ENCODE results near the gene RALB. TPM values are rescaled to one million over a fixed set of nuclear protein-coding genes. Genes with fewer than 3 reads are reported as not detected.

RALB gene
- 52.8 TPM for total RNA-seq

- DNase-seq (ENCODE audit: low spot score), result peak; percentile 100
- intact Hi-C loops (cut with DNase I), result no loop called here
- ATAC-seq, result peak; percentile 98
Observed at GRCh38 chr2:120252225-120253020, at the start of gene RALB. TSS of gene RALB (plus strand) at chr2:120252852. CDS start at chr2:120278665, 25,813 bp downstream.

GRCh38 chr2:120203251-120204021 lies 49.2 kb upstream of the RALB start:
- intact Hi-C loops (cut with DNase I), result no loop called here
- DNase-seq (ENCODE audit: low spot score) (no peak), ATAC-seq (peak; percentile 55)

- ATAC-seq, result peak; percentile 23
- no peak for DNase-seq (ENCODE audit: low spot score)
- intact Hi-C loops (cut with DNase I), result no loop called here
Observed at GRCh38 chr2:120204022-120204405, 48.6 kb upstream of the RALB start.

DNA sequence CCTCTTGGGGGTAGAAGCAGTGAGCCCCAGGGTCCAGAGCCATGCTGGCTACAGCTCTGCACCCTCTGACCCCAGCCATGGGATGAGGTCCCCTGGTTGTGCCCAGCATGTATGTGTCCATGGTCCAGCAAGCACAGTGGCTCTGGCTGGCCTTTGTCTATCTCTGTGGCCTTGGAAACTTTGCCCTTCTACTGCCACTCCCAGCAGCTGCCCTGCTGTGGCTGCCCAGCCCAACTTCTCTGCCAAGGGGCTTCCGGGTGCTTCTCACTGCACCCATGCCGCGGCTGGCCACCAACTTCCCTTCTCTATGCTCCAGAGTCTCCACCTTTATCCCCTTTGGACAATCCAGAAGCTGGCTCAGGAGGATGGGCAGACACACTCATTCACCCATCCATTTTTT lies 48.2 kb upstream of the RALB start:
- ATAC-seq (no peak), DNase-seq (ENCODE audit: low spot score) (no peak)
- intact Hi-C loops (cut with DNase I), result no loop called here

- intact Hi-C loops (cut with DNase I), result no loop called here
- ATAC-seq, result no peak
- no peak for DNase-seq (ENCODE audit: low spot score)
Observed at GRCh38 chr2:120204945-120205670, 47.5 kb upstream of the RALB start.

DNA sequence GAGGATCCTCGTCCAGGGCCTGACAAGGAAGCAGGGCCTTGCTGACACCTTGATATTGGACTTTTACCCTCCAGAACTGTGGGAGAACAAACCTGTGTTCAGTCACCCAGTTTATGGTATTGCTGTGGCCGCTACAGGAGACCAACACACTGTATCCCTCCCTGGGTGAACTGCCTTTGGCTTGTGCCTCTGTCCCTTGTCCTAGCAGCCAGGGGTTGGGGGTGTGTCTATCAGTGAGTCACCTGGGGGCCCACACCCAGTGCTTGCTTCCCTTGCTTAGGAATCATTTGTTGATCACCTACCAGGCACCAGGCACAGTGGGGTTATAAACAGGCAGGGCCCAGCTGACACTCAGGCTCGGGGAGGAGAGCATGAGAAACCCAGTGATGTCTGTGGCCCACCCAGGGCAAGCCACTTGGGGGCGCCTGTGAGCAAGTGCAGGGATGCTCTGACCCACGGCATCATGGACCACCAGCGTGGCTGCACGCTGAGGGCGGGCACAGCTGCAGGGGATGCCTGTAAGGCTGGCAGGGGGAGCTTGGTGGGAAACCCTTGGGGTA lies 46.5 kb upstream of the RALB start:
- DNase-seq (ENCODE audit: low spot score) (no peak), ATAC-seq (no peak)
- intact Hi-C loops (cut with DNase I), result no loop called here

DNA sequence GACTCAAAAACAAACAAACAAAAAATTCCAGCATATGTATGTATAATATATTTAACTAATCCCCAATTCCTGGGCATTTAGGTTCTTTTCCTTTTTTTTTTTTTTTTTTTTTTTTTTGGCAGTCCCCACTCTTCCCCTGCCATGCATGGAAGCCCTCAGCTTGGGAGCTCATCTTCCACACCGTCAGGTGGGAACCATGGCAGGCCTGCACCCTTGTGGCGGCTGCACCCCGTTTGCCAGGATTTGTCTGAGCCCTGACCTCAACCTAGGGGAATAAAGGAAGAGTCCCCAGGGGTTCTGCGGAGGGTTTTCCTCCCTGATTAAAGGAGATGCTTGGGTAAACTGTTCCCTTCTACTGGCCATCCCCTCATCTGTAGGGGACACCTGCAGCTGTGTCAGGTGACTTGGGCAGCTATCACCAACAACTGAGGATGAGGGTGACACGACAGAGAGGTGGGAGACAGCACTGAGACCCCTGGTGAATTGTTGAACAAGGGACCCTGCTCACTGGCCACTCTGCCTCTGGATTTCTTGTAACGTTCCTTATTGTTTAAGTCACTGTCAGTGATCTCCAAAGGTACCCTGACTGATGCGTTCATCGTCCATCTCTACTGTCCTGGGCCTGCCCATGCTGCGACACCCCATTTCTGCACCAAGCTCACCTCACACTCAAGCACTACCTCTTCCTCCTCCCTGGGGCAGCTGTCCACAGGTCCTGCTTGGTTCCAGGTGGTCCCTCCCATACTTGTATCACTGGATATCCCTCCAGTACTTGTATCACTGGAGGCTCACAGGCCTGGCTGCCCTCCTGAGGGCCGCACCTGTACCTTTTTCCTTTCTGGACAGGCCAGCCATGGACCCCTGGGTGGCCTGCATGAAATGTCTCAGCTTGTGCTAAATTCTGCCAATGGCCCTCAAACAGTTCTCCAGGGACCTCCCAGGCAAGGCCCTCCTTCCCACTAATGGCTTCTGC lies 44.0 kb upstream of the RALB start:
- ATAC-seq (no peak), DNase-seq (ENCODE audit: low spot score) (no peak)
- intact Hi-C loops (cut with DNase I), result no loop called here

DNA sequence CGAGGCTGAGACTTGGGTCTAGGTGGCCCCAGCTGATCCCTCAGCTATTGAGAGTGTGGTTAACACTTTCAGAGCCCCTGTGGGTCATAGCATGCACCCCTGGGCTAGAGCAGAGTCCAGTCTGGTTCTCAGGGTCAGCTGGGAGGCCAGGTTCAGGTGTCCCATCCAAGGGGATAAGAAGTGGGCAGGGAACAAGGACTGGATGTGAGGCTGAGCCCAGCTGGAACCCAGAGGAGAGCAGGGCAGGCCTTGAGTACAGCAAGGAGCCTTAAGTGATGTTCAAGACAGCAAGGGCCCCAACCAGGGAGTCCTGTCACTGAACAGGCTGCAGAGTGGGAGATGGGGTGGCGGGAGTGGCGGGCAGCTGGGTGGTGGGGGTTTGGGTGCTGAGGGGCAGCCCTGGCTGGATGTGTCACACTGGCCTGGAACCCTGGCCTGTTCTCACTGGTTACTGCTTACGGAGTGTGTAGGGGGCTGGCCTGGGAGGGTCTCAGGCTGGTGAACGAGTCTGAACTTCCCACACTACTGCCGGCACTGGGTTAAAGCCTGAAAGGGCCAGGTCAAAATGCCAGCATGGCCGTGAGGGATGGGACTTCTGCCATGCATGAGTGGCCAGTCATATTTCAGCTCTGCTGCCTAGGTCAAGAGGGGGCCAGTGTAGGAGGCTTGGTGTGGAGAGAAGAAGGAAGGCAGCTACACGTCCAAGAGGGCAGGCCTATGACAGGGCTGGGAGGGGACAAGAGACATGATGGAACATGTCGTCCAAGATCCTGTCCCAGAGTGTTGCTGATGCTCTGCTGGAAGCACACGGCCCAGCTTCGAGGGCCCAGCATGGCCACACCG lies 43.0 kb upstream of the RALB start:
- no peak for ATAC-seq
- DNase-seq (ENCODE audit: low spot score), result no peak
- intact Hi-C loops (cut with DNase I), result loop anchor here (5.0 kb wide), 1 partner anchor 1622 kb away; no protein-coding TSS in a partner anchor

DNA sequence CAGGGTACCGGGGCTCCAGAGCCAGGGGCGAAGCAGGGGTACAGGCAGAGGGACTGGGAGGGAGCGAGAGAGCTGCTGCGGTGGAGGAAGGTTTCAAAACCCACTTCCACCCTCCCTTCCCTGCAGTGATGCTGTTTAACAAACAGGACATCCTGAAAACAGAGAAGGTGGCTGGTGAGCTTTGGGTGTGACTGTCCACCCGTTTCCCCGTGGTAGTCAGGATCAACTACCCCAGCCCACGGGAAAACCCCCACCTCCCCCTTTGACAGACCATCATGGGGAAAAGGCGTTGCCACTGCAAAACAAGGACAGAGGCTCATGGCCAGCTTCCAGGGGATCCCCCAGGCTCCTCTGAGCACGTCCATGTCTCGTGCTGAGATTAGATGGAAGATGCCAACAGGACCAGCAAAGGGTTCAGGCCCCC lies 42.4 kb upstream of the RALB start:
- no peak for ATAC-seq
- intact Hi-C loops (cut with DNase I), result loop anchor here (5.0 kb wide), 1 partner anchor 1623 kb away; no protein-coding TSS in a partner anchor
- no peak for DNase-seq (ENCODE audit: low spot score)

GRCh38 chr2:120218181-120218580 lies 34.5 kb upstream of the RALB start:
- ATAC-seq (no peak), DNase-seq (ENCODE audit: low spot score) (no peak)
- intact Hi-C loops (cut with DNase I), result no loop called here

GRCh38 chr2:120219291-120219690 lies 33.4 kb upstream of the RALB start:
- ATAC-seq (no peak), DNase-seq (ENCODE audit: low spot score) (no peak)
- intact Hi-C loops (cut with DNase I), result no loop called here

DNA sequence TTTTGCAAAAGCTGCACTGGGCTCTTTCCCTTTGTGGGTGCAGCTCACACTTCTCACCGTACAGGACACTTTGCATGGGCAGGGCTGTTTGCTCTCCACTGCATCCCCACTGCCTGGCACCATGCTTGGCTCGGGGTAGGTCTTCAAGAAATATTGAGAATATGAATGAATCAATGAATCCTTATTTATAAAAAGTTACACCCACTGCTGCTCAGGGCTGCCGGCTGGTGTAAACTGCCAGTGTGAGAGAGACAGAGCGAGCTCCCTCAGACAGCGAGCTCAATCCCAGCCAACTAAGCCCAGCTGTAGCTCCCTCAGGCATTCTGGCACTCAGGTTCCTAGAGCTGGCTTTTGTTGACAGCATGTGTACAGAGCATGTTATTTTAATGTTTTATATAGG lies 32.9 kb upstream of the RALB start:
- intact Hi-C loops (cut with DNase I), result no loop called here
- ATAC-seq (no peak), DNase-seq (ENCODE audit: low spot score) (no peak)

- intact Hi-C loops (cut with DNase I), result no loop called here
- ATAC-seq, result no peak
- no peak for DNase-seq (ENCODE audit: low spot score)
Observed at GRCh38 chr2:120220756-120221155, 31.9 kb upstream of the RALB start.

DNA sequence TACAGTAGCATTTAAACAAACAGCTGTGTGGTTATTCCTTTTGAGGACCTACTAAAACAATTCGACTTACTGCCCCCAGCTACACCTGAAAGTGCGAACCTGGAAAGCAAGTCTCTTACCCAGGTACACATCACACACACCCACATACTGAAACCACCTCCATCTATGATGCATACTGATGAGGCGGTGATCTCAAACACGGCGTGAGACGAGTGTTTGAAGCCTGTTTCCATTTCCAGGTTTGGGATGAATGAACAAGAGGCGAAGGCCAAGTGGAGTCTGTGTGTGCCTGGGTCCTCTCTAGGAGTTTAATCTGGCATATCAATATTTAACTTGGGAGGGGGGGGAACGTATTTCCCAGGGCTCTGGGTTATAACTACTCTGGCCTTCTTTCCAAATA lies 31.0 kb upstream of the RALB start:
- ATAC-seq (no peak), DNase-seq (ENCODE audit: low spot score) (peak; percentile 19)
- intact Hi-C loops (cut with DNase I), result no loop called here

GRCh38 chr2:120222186-120223033 lies 30.2 kb upstream of the RALB start:
- intact Hi-C loops (cut with DNase I), result no loop called here
- ATAC-seq, result no peak
- DNase-seq (ENCODE audit: low spot score), result peak; percentile 61
